SU-DHL-6 (cell line): ENCODE data around the gene MEAK7.

Source experiments
- H2AFZ ChIP-seq: fragments of 200-600 bp; sonication (generic); 2 replicates; pipeline ENCODE4 v1.6.1; 2014; ENCODE audit warnings: low read depth, mild to moderate bottlenecking, moderate library complexity, mixed read lengths, antibody characterized with exemption, low read length; ENCODE audit not compliant: severe bottlenecking
- H3F3A ChIP-seq: fragments of 200-600 bp; shearing (Covaris generic); 2 replicates; pipeline ENCODE4 v1.6.0; 2016; ENCODE audit warnings: antibody characterized with exemption, mild to moderate bottlenecking; ENCODE audit not compliant: insufficient read depth
- H3K27ac ChIP-seq: fragments of 200-600 bp; sonication (generic); 2 replicates; pipeline ENCODE4 v1.5.1; 2016; ENCODE audit warnings: low read depth, mild to moderate bottlenecking, low read length, moderate library complexity, mixed read lengths
- H3K27me3 ChIP-seq: fragments of 200-600 bp; sonication (generic), shearing (Covaris generic); 2 replicates; pipeline ENCODE4 v1.6.0; 2014; ENCODE audit warnings: mild to moderate bottlenecking, low read length
- H3K36me3 ChIP-seq: fragments of 200-600 bp; sonication (generic); 2 replicates; pipeline ENCODE4 v1.6.1; 2014; ENCODE audit warnings: mild to moderate bottlenecking, low read length, mixed read lengths
- H3K4me2 ChIP-seq: fragments of 300-600, 200-600 bp; shearing (Covaris generic), sonication (generic); 2 replicates; pipeline ENCODE4 v1.6.0; 2014; ENCODE audit warnings: low read length, low read depth, mild to moderate bottlenecking; ENCODE audit not compliant: poor library complexity, severe bottlenecking
- H3K4me3 ChIP-seq: fragments of 200-600 bp; sonication (generic); 2 replicates; pipeline ENCODE4 v1.5.1; 2014; ENCODE audit warnings: antibody characterized with exemption, low read length, mild to moderate bottlenecking, mixed read lengths; ENCODE audit not compliant: insufficient read depth, poor library complexity, severe bottlenecking
- H3K79me2 ChIP-seq: fragments of 200-600 bp; sonication (generic); 2 replicates; pipeline ENCODE4 v1.6.1; 2014; ENCODE audit warnings: mild to moderate bottlenecking, low read length, moderate library complexity; ENCODE audit not compliant: insufficient read depth
- H3K9ac ChIP-seq: fragments of 200-600 bp; sonication (generic); 2 replicates; pipeline ENCODE4 v1.7.0; 2014; ENCODE audit warnings: mild to moderate bottlenecking, low read length
- H3K9me2 ChIP-seq: fragments of 200-600 bp; sonication (generic); replicated peaks from 2 replicates; pipeline ENCODE4 v1.6.1; 2014; ENCODE audit warnings: low read length; ENCODE audit not compliant: insufficient read depth
- H3K9me3 ChIP-seq: fragments of 200-600 bp; sonication (generic); 2 replicates; pipeline ENCODE4 v1.6.1; 2014; ENCODE audit warnings: low read length, mixed read lengths; ENCODE audit not compliant: insufficient read depth
- H4K20me1 ChIP-seq: fragments of 200-600 bp; sonication (generic); 2 replicates; pipeline ENCODE4 v1.6.1; 2014; ENCODE audit warnings: low read depth, mild to moderate bottlenecking, antibody characterized with exemption, low read length, moderate library complexity, mixed read lengths
- CTCF ChIP-seq: fragments of 200-600 bp; sonication (generic); IDR thresholded peaks from one replicate; pipeline ENCODE4 v1.5.1; 2017; ENCODE audit warnings: antibody characterized with exemption, mild to moderate bottlenecking, low read length, moderate library complexity; ENCODE audit not compliant: insufficient read depth, poor library complexity, severe bottlenecking
- EZH2phosphoT487 ChIP-seq: fragments of 200-600 bp; sonication (generic), shearing (Covaris generic); conservative IDR thresholded peaks from 2 replicates; pipeline ENCODE4 v1.6.1; 2018; ENCODE audit warnings: mild to moderate bottlenecking, antibody characterized with exemption, low read length, moderate library complexity, mixed read lengths

The MEAK7 gene

DNA sequence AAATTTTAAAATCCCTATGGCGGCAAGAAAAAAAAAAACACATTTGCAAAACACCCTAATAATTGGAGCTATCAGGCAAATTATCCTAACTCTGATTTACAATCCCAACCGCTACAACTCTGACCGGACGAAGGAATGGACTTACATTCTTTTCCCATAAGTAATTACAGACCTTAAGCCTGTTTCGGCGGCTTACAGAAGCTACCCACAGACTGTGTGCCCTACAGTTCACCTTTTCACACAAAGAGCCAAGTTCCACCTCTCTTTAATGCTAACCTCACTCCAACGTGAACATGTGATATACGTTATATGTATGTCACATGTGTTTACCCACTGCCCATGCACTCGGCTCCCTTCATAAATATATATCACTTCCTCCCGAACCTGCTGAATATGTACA, 8.7 kb upstream of the MEAK7 start:
- no peak overlapping the region for H3K4me2 ChIP-seq
- H3K9me3 ChIP-seq, result no peaks in the 10 kb centered on the region
- peaks cover 10% of the 10 kb centered on the region for H3F3A ChIP-seq
- H2AFZ ChIP-seq, result no peak overlapping the region
- H3K9me2 ChIP-seq, result no peaks in the 10 kb centered on the region
- H3K27ac ChIP-seq, result no peak overlapping the region
- H3K79me2 ChIP-seq, result no peaks in the 10 kb centered on the region
- TF ChIP-seq CTCF (no peak), EZH2phosphoT487 (no peak)
- no peaks in the 10 kb centered on the region for H3K27me3 ChIP-seq
- H3K36me3 ChIP-seq, result no peaks in the 10 kb centered on the region
- no peak overlapping the region for H3K4me3 ChIP-seq
- no peak overlapping the region for H3K9ac ChIP-seq
- H4K20me1 ChIP-seq, result no peaks in the 10 kb centered on the region

DNA sequence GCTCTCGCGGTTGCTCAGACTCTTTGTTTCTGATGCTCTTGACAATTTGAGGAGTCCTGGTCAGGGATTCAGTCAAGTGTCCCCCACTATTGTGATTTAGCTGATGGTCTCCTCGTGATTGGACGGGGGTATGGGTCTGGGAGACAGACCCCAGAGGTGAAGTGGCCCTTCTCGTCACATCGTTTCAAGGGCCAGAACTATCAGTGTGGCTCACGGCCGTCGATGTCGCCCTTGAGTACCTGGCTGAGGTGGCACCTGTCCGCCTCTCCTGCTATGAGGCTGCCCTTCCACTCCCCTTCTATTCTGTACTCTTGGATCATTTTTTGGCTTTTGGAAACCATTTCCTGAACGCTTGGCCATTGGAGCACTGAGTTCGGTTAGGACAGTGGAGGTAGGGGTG, 7.4 kb upstream of the MEAK7 start:
- Histone ChIP-seq H3K27ac (no peak overlapping the region), H3K9ac (peak overlapping the region; percentile 8; the same call in 1 of the 2 replicates), H3K27me3 (no peaks in the 10 kb centered on the region), H3K9me2 (no peaks in the 10 kb centered on the region), H4K20me1 (no peaks in the 10 kb centered on the region), H3K36me3 (no peaks in the 10 kb centered on the region), H3K4me2 (peak overlapping the region; percentile 11), H3K9me3 (no peaks in the 10 kb centered on the region), H2AFZ (no peak overlapping the region), H3K79me2 (no peaks in the 10 kb centered on the region), H3K4me3 (no peak overlapping the region), H3F3A (peaks cover 12% of the 10 kb centered on the region)
- TF ChIP-seq EZH2phosphoT487 (no peak), CTCF (no peak)

DNA sequence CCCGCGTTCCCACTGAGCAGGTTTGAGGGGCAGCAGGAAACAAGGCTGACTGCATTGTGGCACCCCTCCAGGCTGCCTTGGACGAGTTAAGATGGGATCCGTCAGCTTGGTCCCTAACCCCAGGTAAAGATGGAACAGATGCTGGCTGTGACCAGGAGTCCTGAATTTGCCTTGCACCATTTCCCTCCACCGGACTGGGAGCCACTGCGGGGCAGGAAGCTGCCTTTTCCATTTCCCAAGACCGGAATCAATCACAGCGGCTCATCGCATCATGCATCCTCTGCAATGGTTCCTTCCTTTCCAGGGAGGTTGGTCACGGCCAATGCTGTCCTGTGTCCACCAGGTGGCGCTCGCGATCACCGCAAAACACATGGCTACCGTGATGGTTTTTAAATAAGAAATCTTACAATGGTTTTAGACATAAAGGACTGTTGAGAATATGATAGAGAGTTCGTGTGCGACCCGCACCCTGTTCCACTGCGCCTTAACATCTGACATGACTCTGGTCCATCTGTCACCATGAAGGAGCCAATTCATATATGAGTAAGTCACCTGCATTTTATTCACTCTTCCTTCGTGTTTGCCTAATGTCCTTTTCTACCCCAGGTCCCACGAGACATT, 6.8 kb upstream of the MEAK7 start:
- Histone ChIP-seq H3K27me3 (no peaks in the 10 kb centered on the region), H3K9ac (peak overlapping the region; percentile 8; the same call in 1 of the 2 replicates), H3K9me3 (no peaks in the 10 kb centered on the region), H3K4me2 (peak overlapping the region; percentile 11), H3K36me3 (no peaks in the 10 kb centered on the region), H4K20me1 (no peaks in the 10 kb centered on the region), H3K4me3 (no peak overlapping the region), H3K79me2 (no peaks in the 10 kb centered on the region), H3K9me2 (no peaks in the 10 kb centered on the region), H3F3A (peaks cover 15% of the 10 kb centered on the region), H2AFZ (no peak overlapping the region), H3K27ac (no peak overlapping the region)
- TF ChIP-seq CTCF, result peak; percentile 86
- no peak for TF ChIP-seq EZH2phosphoT487
